HG02759 (cell line): ENCODE data around the gene SMIM9.
"Not testable (repeated sequence)": the region's sequence is repeated elsewhere in the genome, so short reads cannot be mapped to it uniquely, and the experiment has no call there.

Experiments used
- ATAC-seq: cut with Tn5 transposase; IDR thresholded peaks from one replicate; pipeline ENCODE4 v1.9.1; 2021; ENCODE audit warnings: mild to moderate bottlenecking, moderate library complexity; ENCODE audit not compliant: unreplicated experiment

The SMIM9 gene

DNA sequence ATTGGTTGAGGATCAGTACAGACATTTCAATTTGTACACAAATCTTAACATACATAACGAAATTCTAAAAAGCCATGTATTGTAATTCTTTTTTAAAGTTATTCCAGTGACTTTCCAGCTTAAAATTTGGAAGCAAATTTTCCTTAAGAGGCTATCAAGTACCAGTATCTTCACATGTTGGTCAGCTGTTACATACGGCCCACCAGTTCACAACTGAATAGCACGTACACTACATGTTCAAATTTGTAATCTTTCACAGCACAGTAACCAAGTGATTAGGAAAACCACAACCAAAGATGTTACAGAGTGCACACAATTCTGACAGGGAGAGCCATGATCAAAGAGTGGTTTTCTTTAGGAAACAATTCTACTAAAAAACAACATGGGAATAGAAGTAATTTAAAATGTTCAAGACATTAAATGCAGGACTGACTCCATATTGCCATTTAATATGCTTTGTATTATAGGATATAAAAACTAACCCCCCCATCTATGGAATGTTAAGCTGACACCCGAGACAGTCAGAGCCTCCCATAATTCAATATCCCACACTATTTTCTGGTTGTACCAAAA is 18.1 kb downstream of the SMIM9 start:
- not testable (repeated sequence) for ATAC-seq

DNA sequence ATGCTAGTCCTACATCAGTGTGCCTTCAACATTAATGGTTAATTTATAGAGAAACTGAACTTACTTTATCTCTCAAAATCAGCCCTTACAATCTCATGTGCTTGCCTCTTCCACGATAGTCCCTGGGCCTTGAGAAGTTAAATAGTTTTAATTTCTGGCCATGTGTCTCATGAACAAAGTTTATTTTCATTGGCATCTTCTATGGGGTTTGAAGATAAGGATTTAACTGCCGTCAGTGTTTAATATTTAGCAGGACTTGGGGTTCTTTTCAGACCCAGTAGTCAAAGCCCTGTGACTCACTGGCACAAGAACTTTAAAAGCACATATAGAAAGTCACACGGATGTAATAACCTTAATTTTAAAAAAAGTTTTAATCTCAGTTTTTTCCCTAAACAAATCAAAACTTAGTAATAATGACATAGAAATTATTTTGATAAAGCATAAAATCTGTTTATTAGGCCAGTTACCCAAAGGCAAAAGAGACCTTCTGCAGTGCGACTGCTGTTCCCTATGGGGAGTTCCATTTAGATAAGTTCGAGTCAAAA is 19.1 kb downstream of the SMIM9 start:
- no peak for ATAC-seq

- ATAC-seq = no peak
These were observed 20.7 kb downstream of the SMIM9 start for GRCh38 chrX:154813801-154814200.

DNA sequence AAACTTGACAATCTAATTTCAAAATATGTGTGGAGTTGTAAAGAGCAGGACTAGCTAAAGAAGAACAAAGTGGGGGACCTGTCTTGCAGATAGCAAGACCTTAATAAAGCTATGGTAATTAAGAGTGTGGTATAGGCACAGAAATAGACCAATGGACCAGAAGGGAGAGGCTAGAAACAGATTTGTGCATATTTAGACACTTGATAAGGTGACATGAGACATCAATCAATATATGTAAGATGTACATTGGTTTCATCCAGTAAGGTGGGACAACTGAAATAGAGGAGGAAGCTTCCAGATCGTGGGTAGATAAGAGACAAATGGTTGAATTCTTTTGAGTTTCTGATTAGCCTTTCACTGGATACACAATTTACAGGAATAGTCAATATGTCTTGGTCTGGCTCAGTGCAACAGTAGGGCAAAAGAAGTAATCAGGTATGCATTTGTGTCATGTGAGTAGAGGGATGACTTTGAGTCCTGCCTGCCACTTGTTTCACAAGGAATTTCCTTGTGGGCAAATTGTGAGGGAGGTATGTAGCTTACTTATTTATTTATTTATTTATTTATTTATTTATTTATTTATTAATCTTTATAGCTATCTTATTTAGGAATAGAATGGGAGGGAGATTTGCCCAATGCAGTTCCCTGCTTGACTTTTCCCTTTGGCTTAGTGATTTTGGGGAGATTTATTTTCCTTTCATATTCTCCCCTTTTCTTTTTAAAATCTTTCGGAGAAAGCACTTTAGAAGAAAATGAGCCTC is 21.9 kb downstream of the SMIM9 start:
- ATAC-seq = no peak

GRCh38 chrX:154809939-154810665 is 24.4 kb downstream of the SMIM9 start:
- ATAC-seq = no peak

- no peak for ATAC-seq
These were observed 27.5 kb downstream of the SMIM9 start for GRCh38 chrX:154806837-154807501.

DNA sequence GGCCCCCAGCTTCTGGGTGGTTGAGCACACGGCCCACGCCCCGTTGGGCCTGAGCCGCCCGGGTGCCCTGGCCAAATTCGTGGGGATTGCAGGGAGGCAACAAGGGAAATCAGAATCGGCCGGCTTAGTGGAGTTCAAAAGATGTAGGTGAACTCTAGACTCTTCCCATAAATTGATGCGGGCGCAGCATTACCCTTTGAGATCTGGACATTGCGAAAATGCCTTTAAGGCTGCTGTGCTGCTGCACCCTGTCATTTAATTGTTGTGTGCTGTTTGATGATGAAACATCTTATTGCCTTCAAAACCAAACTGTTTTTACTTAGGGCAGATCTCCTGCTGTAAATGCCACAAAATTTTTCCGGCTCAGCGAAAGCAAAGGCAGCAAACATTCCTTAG is 28.8 kb downstream of the SMIM9 start:
- no peak for ATAC-seq

GRCh38 chrX:154804957-154805695 is 29.3 kb downstream of the SMIM9 start, which contains the start of gene MPP1:
Gene MPP1, minus strand, starts transcription at chrX:154805485. Its CDS starts 112 bp downstream, at chrX:154805373.
- ATAC-seq = peak; percentile 93

DNA sequence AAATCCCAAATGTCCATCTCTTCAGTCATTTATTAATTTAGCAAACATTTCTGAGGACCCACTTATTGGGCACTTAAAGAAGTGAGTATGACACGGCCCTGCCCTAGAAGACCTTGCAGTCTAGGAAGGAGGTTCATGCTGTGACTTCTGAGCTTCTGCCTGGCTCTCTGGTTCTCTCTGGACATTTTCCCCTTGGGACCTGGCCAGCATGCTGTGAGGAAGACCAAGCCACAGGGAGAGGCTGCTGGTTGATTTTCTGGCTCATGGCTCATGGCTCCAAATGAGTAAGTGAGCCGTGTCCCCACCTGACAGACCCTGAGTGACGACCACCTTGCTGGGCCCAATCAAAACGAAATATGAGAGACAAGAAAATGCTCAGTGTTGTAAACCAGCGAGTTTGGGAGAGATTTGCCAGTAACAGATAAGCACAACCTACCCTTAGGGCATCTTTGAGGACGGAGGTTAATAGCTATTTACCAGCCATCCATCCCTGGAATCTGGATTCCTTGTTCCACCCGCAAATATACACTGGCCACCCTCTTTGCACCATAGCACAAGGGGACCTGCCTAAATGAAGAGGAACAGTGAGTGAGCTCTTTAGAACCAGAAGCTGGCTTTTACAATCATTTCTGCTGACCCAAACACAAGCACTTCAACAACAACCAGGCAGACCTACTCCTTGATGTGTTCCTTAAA is 30.1 kb downstream of the SMIM9 start:
- ATAC-seq = no peak

- ATAC-seq = no peak
These were observed 31.5 kb downstream of the SMIM9 start for GRCh38 chrX:154802947-154803346.

GRCh38 chrX:154800478-154801210 is 33.8 kb downstream of the SMIM9 start:
- no peak for ATAC-seq

GRCh38 chrX:154799556-154800348 is 34.7 kb downstream of the SMIM9 start:
- ATAC-seq = no peak

- no peak for ATAC-seq
These were observed 37.5 kb downstream of the SMIM9 start for GRCh38 chrX:154797006-154797405.

DNA sequence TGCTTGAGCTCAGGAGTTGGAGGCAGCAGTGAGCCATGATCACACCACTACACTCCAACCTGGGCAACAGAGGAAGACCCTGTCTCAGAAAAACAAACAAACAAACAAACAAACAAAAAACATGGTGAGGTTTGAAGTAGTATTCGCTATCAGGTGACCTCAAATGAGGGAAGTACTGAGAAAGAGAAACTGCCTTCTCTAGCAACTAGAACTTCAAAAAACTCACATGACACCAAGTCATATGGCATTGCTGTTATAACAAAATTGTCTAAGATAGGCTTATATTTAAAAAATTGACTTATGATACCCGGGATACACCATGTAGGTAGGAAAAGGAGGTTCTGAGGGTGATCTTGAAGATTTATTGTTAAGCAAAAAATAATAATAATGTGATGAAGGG is 39.4 kb downstream of the SMIM9 start:
- no peak for ATAC-seq

GRCh38 chrX:154793084-154793795 is 41.2 kb downstream of the SMIM9 start:
- no peak for ATAC-seq

GRCh38 chrX:154791939-154792338 is 42.5 kb downstream of the SMIM9 start:
- ATAC-seq = no peak

GRCh38 chrX:154791467-154791866 is 43.0 kb downstream of the SMIM9 start:
- ATAC-seq = no peak

DNA sequence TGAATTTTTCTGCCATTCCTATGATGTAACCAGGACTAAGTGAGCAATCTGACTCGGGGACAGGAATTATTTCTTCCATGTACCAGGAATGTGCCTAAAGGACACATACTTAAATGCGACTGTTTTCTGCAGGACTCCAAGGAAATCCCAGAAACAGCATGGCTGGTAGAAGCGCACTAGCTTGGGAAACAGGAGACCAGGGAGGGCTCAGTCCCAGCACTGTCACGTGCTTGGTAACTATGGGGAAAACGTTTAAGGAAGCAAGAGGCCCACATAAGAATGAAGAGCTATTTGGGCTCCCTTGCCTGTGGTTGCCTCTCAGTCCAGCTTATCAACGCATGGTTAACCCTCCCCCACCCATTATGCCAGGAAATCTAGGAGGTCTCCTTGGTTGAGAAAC is 48.7 kb downstream of the SMIM9 start:
- ATAC-seq = no peak
